B cell (primary cell): ENCODE measurements around the gene ZDHHC14. TPM values are rescaled to one million over a fixed set of nuclear protein-coding genes. Genes with fewer than 3 reads are reported as not detected.

Source experiments
- ATAC-seq: fragments of 200-7000 bp; cut with Tn5 transposase; one replicate; pipeline ENCODE4 v1.10.0; 2021; ENCODE audit warnings: low read depth, mild to moderate bottlenecking, moderate number of reproducible peaks, moderate library complexity
- CTCF ChIA-PET: fragments of 350-600 bp; sonication (Branson Sonifier 250); formaldehyde crosslinking; loops from one replicate; lab custom pipeline; 2021; ENCODE audit warnings: antibody characterized with exemption, inconsistent platforms; lab: Charles Lee
- POLR2A ChIA-PET: fragments of 350-600 bp; sonication (Branson Sonifier 250); formaldehyde crosslinking; loops from one replicate; lab custom pipeline; 2021; ENCODE audit warnings: antibody characterized with exemption; lab: Charles Lee
- DNase-seq: peaks from one replicate; pipeline ENCODE4 v3.0.0; 2013
- H2AFZ ChIP-seq: 2 replicates; pipeline ENCODE4 v1.6.1; 2012; ENCODE audit warnings: mild to moderate bottlenecking, low read depth, low read length; ENCODE audit not compliant: insufficient read depth, poor library complexity, severe bottlenecking
- H3K27ac ChIP-seq, 2 donors: 1 replicate in 1 of 2; 2 replicates in 1 of 2; pipeline ENCODE4 v1.5.1; 2012 to 2013; ENCODE audit warnings: low read length in 2 of 2, mild to moderate bottlenecking in 2 of 2, moderate library complexity in 1 of 2
- H3K27me3 ChIP-seq, 4 experiments: fragments of 200-600 bp in 1 of 4; sonication (generic) in 1 of 4; replicated peaks in 1 of 4; 1 replicate in 2 of 4; 2 replicates in 2 of 4; pipeline versions ENCODE4 v1.6.1 to v1.7.0; 2013 to 2016; ENCODE audit warnings: low read length in 3 of 4, mild to moderate bottlenecking in 2 of 4, mixed read lengths in 1 of 4, moderate library complexity in 1 of 4; ENCODE audit not compliant: insufficient read depth in 4 of 4, control insufficient read depth in 3 of 4; ENCODE audit errors: control extremely low read depth in 1 of 4
- H3K36me3 ChIP-seq, 2 experiments: replicated peaks in 1 of 2; 1 replicate in 1 of 2; 2 replicates in 1 of 2; pipeline versions ENCODE4 v1.6.1 to v1.7.1; 2013; ENCODE audit warnings: low read length in 1 of 2; ENCODE audit not compliant: insufficient read depth in 2 of 2, control insufficient read depth in 1 of 2; ENCODE audit errors: control extremely low read depth in 1 of 2, extremely low read depth in 1 of 2
- H3K4me1 ChIP-seq, 2 donors: fragments of 200-600 bp in 1 of 2; sonication (generic) in 1 of 2; 1 replicate in 1 of 2; 2 replicates in 1 of 2; pipeline versions ENCODE4 v1.5.1 to v1.6.1; 2013 to 2017; ENCODE audit warnings: low read length in 2 of 2; ENCODE audit not compliant: control insufficient read depth in 2 of 2, insufficient read depth in 2 of 2
- H3K4me2 ChIP-seq: replicated peaks from 2 replicates; pipeline ENCODE3; 2012; ENCODE audit warnings: mild to moderate bottlenecking, low read depth, low read length; ENCODE audit not compliant: poor library complexity, severe bottlenecking
- H3K4me3 ChIP-seq, 5 experiments: fragments of 200-600 bp in 1 of 5; sonication (generic) in 1 of 5; 1 replicate in 3 of 5; 2 replicates in 2 of 5; pipeline versions ENCODE4 v1.5.1 to v1.7.0; 2011 to 2016; ENCODE audit warnings: low read length in 4 of 5, mild to moderate bottlenecking in 4 of 5, low read depth in 2 of 5, control low read depth in 1 of 5, moderate library complexity in 1 of 5; ENCODE audit not compliant: insufficient read depth in 1 of 5; ENCODE audit errors: control extremely low read depth in 1 of 5, extremely low read depth in 1 of 5
- H3K79me2 ChIP-seq: fragments of 200-600 bp; sonication (generic); one replicate; pipeline ENCODE4 v1.6.0; 2016; ENCODE audit warnings: low read length; ENCODE audit not compliant: control insufficient read depth, insufficient read depth
- H3K9ac ChIP-seq: fragments of 200-600 bp; sonication (generic); 2 replicates; pipeline ENCODE4 v1.6.1; 2017; ENCODE audit warnings: mild to moderate bottlenecking, low read length, moderate library complexity
- H3K9me3 ChIP-seq, 3 donors: one replicate each; pipeline versions ENCODE4 v1.6.1 to v1.7.1; 2013; ENCODE audit warnings: low read length in 2 of 3; ENCODE audit not compliant: control insufficient read depth in 2 of 3, insufficient read depth in 1 of 3; ENCODE audit errors: control extremely low read depth in 1 of 3
- H4K20me1 ChIP-seq: 2 replicates; pipeline ENCODE4 v1.6.0; 2012; ENCODE audit warnings: mild to moderate bottlenecking, low read length; ENCODE audit not compliant: insufficient read depth, control insufficient read depth, poor library complexity, severe bottlenecking
- H3K27ac Mint-ChIP-seq: one replicate; pipeline ENCODE4 v1.8.0; 2021; ENCODE audit warnings: mixed read lengths
- H3K27me3 Mint-ChIP-seq: one replicate; pipeline ENCODE4 v1.8.0; 2021; ENCODE audit warnings: mixed read lengths
- H3K4me1 Mint-ChIP-seq: one replicate; pipeline ENCODE4 v1.8.0; 2021; ENCODE audit warnings: mixed read lengths
- H3K4me3 Mint-ChIP-seq: one replicate; pipeline ENCODE4 v1.8.0; 2021; ENCODE audit warnings: mixed read lengths
- H3K9me3 Mint-ChIP-seq: one replicate; pipeline ENCODE4 v1.8.0; 2022; ENCODE audit warnings: mixed read lengths; ENCODE audit not compliant: insufficient read depth
- EZH2 ChIP-seq: IDR thresholded peaks from 2 replicates; pipeline ENCODE4 v1.6.1; 2012; ENCODE audit warnings: borderline replicate concordance, low read depth, mild to moderate bottlenecking, moderate library complexity, low read length; ENCODE audit not compliant: insufficient read depth, poor library complexity, severe bottlenecking
- WGBS: methylation state at CpG from one replicate; pipeline ENCODE4 v1.1.5; 2013; ENCODE audit warnings: missing lambda C conversion rate; ENCODE audit not compliant: insufficient coverage; 5-methylcytosine and 5-hydroxymethylcytosine counted together
- intact Hi-C: fragments of 100-400 bp; cut with micrococcal nuclease; formaldehyde crosslinking; loops from one replicate; pipeline ENCODE4 v1.10.0; 2022
- polyA plus RNA-seq: library from polyadenylated mRNA; depleted of rRNA; stranded (reverse); fragments of >200 nt; gene quantifications from 2 replicates; pipeline ENCODE4 v1.2.3, GENCODE V29; 2012
- total RNA-seq, 2 donors: library from RNA; stranded (reverse); fragments of 120-200 nt in 1 of 2; gene quantifications; 1 replicate in 1 of 2; 2 replicates in 1 of 2; pipeline versions ENCODE4 v1.2.3 to v1.2.4, GENCODE V29; 2013 to 2022
- TF ChIP-seq, protein P1 (sequence below): fragments of 200-600 bp; IDR thresholded peaks from one replicate; pipeline ENCODE4 v1.8.0; 2022; ENCODE audit warnings: antibody characterized with exemption, mild to moderate bottlenecking

ZDHHC14 gene
- total and polyA plus RNA-seq, 2 donors (not counting 1 experiment from before 2014, with no cell fraction given), result 8.8 to 50.4 TPM

- ChIA-PET CTCF (interaction anchor here (0.6 to 1.3 kb wide), 3 partner anchors 10 to 72 kb away, joined by 3 read pairs; no protein-coding TSS in a partner anchor), POLR2A (no interaction called here)
- TF ChIP-seq EZH2, result no peak
- TF ChIP-seq, protein P1, sequence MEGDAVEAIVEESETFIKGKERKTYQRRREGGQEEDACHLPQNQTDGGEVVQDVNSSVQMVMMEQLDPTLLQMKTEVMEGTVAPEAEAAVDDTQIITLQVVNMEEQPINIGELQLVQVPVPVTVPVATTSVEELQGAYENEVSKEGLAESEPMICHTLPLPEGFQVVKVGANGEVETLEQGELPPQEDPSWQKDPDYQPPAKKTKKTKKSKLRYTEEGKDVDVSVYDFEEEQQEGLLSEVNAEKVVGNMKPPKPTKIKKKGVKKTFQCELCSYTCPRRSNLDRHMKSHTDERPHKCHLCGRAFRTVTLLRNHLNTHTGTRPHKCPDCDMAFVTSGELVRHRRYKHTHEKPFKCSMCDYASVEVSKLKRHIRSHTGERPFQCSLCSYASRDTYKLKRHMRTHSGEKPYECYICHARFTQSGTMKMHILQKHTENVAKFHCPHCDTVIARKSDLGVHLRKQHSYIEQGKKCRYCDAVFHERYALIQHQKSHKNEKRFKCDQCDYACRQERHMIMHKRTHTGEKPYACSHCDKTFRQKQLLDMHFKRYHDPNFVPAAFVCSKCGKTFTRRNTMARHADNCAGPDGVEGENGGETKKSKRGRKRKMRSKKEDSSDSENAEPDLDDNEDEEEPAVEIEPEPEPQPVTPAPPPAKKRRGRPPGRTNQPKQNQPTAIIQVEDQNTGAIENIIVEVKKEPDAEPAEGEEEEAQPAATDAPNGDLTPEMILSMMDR, result no peak
- intact Hi-C loops, result no loop called here
- Histone ChIP-seq H3K4me2 (no peak overlapping the region), H3K27me3 (no peaks in the 10 kb centered on the region), H3K4me1 (peaks cover 37 to 51% of the 10 kb centered on the region in 2 donors), H2AFZ (no peak overlapping the region), H3K79me2 (no peaks in the 10 kb centered on the region), H4K20me1 (no peaks in the 10 kb centered on the region), H3K9me3 (no peaks in the 10 kb centered on the region), H3K4me3 (no peak overlapping the region), H3K9ac (no peak overlapping the region), H3K36me3 (no peaks in the 10 kb centered on the region), H3K27ac (no peak overlapping the region)
- Mint-ChIP-seq H3K27ac (no peak overlapping the region), H3K9me3 (no peaks in the 10 kb centered on the region), H3K4me1 (peaks cover 54% of the 10 kb centered on the region), H3K27me3 (no peaks in the 10 kb centered on the region), H3K4me3 (no peak overlapping the region)
- DNase-seq (no peak), ATAC-seq (no peak)
- WGBS, result 95% methylated on average over 7 of the region's 9 CpGs
These were observed 152.3 kb downstream of the ZDHHC14 start for GRCh38 chr6:157533048-157533871.
